Cardiac muscle cell (in vitro differentiated cells and primary cell): ENCODE data around the gene SRP54. TPM values are rescaled to one million over a fixed set of nuclear protein-coding genes. Genes with fewer than 3 reads are reported as not detected.

ENCODE experiments used
- DNase-seq, 2 donors: peaks; one replicate each; pipeline versions ENCODE4 v3.0.0 to v3.0.0-alpha.2; 2010 to 2017; ENCODE audit warnings: low read depth in 1 of 2, low spot score in 1 of 2
- H3K27ac ChIP-seq: fragments of 200-600 bp; sonication (generic); 2 replicates; pipeline ENCODE4 v1.5.1; 2016
- H3K27me3 ChIP-seq: fragments of 200-600 bp; sonication (generic); 2 replicates; pipeline ENCODE4 v1.6.0; 2016; ENCODE audit warnings: control low read depth
- H3K36me3 ChIP-seq: fragments of 200-600 bp; sonication (generic); 2 replicates; pipeline ENCODE4 v1.5.1; 2016; ENCODE audit warnings: control low read depth
- H3K4me1 ChIP-seq: fragments of 200-600 bp; sonication (generic); 2 replicates; pipeline ENCODE4 v1.8.1; 2017; ENCODE audit warnings: low read depth, mild to moderate bottlenecking, mixed run types
- H3K4me3 ChIP-seq: fragments of 200-600 bp; sonication (generic); 2 replicates; pipeline ENCODE4 v1.5.1; 2016; ENCODE audit warnings: mild to moderate bottlenecking
- H3K9me3 ChIP-seq: fragments of 200-600 bp; sonication (generic); 2 replicates; pipeline ENCODE4 v1.5.1; 2017; ENCODE audit warnings: low read depth, mild to moderate bottlenecking, control low read depth
- CTCF ChIP-seq: IDR thresholded peaks from 2 replicates; pipeline ENCODE4 v1.5.1; 2012; ENCODE audit warnings: low read depth, mild to moderate bottlenecking, low read length
- polyA plus RNA-seq: library from polyadenylated mRNA; unstranded; fragments of >200 nt; fragmentation: Nextera tagmentation; extraction: Ambion mirVana; gene quantifications from 2 replicates; pipeline ENCODE4 v1.2.1, GENCODE V29; 2016
- total RNA-seq: library from RNA; depleted of rRNA; stranded (reverse); fragments of >200 nt; gene quantifications from 2 replicates; pipeline ENCODE4 v1.2.3, GENCODE V29; 2016

SRP54 gene
- total and polyA plus RNA-seq, 2 experiments from 2014 or later = 64.2 to 68.1 TPM

GRCh38 chr14:34964977-34965764 is 17.6 kb upstream of the SRP54 start:
- H3K9me3 ChIP-seq = no peaks in the 10 kb centered on the region
- H3K4me3 ChIP-seq = no peak overlapping the region
- peaks cover 9% of the 10 kb centered on the region for H3K36me3 ChIP-seq
- H3K27ac ChIP-seq = no peak overlapping the region
- no peaks in the 10 kb centered on the region for H3K27me3 ChIP-seq
- DNase-seq = no peak
- TF ChIP-seq CTCF = no peak
- no peaks in the 10 kb centered on the region for H3K4me1 ChIP-seq

- no peak for TF ChIP-seq CTCF
- no peaks in the 10 kb centered on the region for H3K27me3 ChIP-seq
- no peak overlapping the region for H3K4me3 ChIP-seq
- no peak for DNase-seq
- H3K4me1 ChIP-seq = no peaks in the 10 kb centered on the region
- H3K36me3 ChIP-seq = peaks cover 9% of the 10 kb centered on the region
- no peaks in the 10 kb centered on the region for H3K9me3 ChIP-seq
- no peak overlapping the region for H3K27ac ChIP-seq
Measured at GRCh38 chr14:34965912-34966311, 16.9 kb upstream of the SRP54 start.

GRCh38 chr14:34966413-34966812 is 16.4 kb upstream of the SRP54 start:
- DNase-seq = no peak
- TF ChIP-seq CTCF = no peak
- H3K4me3 ChIP-seq = no peak overlapping the region
- peaks cover 9% of the 10 kb centered on the region for H3K36me3 ChIP-seq
- H3K9me3 ChIP-seq = no peaks in the 10 kb centered on the region
- no peak overlapping the region for H3K27ac ChIP-seq
- H3K27me3 ChIP-seq = no peaks in the 10 kb centered on the region
- H3K4me1 ChIP-seq = no peaks in the 10 kb centered on the region

- Histone ChIP-seq H3K36me3 (peaks cover 6% of the 10 kb centered on the region), H3K9me3 (no peaks in the 10 kb centered on the region), H3K4me1 (no peaks in the 10 kb centered on the region), H3K27ac (no peak overlapping the region), H3K27me3 (no peaks in the 10 kb centered on the region), H3K4me3 (no peak overlapping the region)
- no peak for TF ChIP-seq CTCF
- no peak for DNase-seq
Measured at GRCh38 chr14:34970665-34971064, 12.1 kb upstream of the SRP54 start.

GRCh38 chr14:34971381-34971780 is 11.4 kb upstream of the SRP54 start:
- Histone ChIP-seq H3K36me3 (peaks cover 6% of the 10 kb centered on the region), H3K4me1 (no peaks in the 10 kb centered on the region), H3K27me3 (no peaks in the 10 kb centered on the region), H3K9me3 (no peaks in the 10 kb centered on the region), H3K27ac (no peak overlapping the region), H3K4me3 (no peak overlapping the region)
- DNase-seq = no peak
- no peak for TF ChIP-seq CTCF
